Umbilical cord (tissue), 2 donors: ENCODE results near the gene AGK. TPM values are rescaled to one million over a fixed set of nuclear protein-coding genes. Genes with fewer than 3 reads are reported as not detected.

Experiments
- DNase-seq: peaks from one replicate; pipeline ENCODE4 v3.0.0-alpha.2; 2015; ENCODE audit warnings: low spot score
- total RNA-seq: library from RNA; depleted of rRNA; stranded (reverse); fragments of >200 nt; gene quantifications from one replicate; pipeline ENCODE4 v1.2.3, GENCODE V29; 2014; ENCODE audit warnings: low replicate concordance; ENCODE audit not compliant: insufficient read depth

The AGK gene
- total RNA-seq, 1 donor from 2014 or later: 20.7 TPM

GRCh38 chr7:141586878-141587277 is 35.7 kb downstream of the AGK start:
- no peak for DNase-seq

GRCh38 chr7:141587304-141587703 is 36.1 kb downstream of the AGK start:
- DNase-seq: no peak

GRCh38 chr7:141588912-141589311 is 37.7 kb downstream of the AGK start:
- no peak for DNase-seq

GRCh38 chr7:141590071-141590470 is 38.9 kb downstream of the AGK start:
- no peak for DNase-seq

- DNase-seq: no peak
Measured at GRCh38 chr7:141590666-141591065, 39.5 kb downstream of the AGK start.

GRCh38 chr7:141593134-141593533 is 41.9 kb downstream of the AGK start:
- peak; percentile 32 for DNase-seq

- DNase-seq: no peak
Measured at GRCh38 chr7:141597966-141598365, 46.8 kb downstream of the AGK start.

- DNase-seq: no peak
Measured at GRCh38 chr7:141598408-141598807, 47.2 kb downstream of the AGK start.

- DNase-seq: no peak
Measured at GRCh38 chr7:141600168-141601006, 49.2 kb downstream of the AGK start.

- DNase-seq: no peak
Measured at GRCh38 chr7:141609576-141609975, 58.4 kb downstream of the AGK start.

GRCh38 chr7:141610671-141611070 is 59.5 kb downstream of the AGK start:
- DNase-seq: no peak

GRCh38 chr7:141612861-141613260 is 61.7 kb downstream of the AGK start:
- no peak for DNase-seq

- no peak for DNase-seq
Measured at GRCh38 chr7:141617280-141617679, 66.1 kb downstream of the AGK start.

GRCh38 chr7:141619745-141620144 is 68.5 kb downstream of the AGK start:
- DNase-seq: no peak

- no peak for DNase-seq
Measured at GRCh38 chr7:141624763-141625162, 73.6 kb downstream of the AGK start.

- DNase-seq: no peak
Measured at GRCh38 chr7:141630621-141631020, 79.4 kb downstream of the AGK start.

GRCh38 chr7:141631525-141631924 is 80.3 kb downstream of the AGK start:
- no peak for DNase-seq

- no peak for DNase-seq
Measured at GRCh38 chr7:141634065-141634464, 82.9 kb downstream of the AGK start.

GRCh38 chr7:141636053-141636452 is 84.8 kb downstream of the AGK start:
- no peak for DNase-seq

- no peak for DNase-seq
Measured at GRCh38 chr7:141640239-141640840, 89.1 kb downstream of the AGK start.

- DNase-seq: no peak
Measured at GRCh38 chr7:141641876-141642275, 90.7 kb downstream of the AGK start.

GRCh38 chr7:141645188-141645587 is 94.0 kb downstream of the AGK start:
- DNase-seq: no peak

GRCh38 chr7:141646826-141647480 is 95.7 kb downstream of the AGK start:
- DNase-seq: no peak
